CD4-positive, alpha-beta T cell (primary cell): ENCODE results near the gene TFPI. TPM values are rescaled to one million over a fixed set of nuclear protein-coding genes. Genes with fewer than 3 reads are reported as not detected.

ENCODE experiments used
- ATAC-seq: fragments of 200-7000 bp; cut with Tn5 transposase; one replicate; pipeline ENCODE4 v1.10.0; 2022; ENCODE audit warnings: mild to moderate bottlenecking; ENCODE audit not compliant: poor library complexity
- CTCF ChIA-PET: fragments of 350-600 bp; sonication (Branson Sonifier 250); formaldehyde crosslinking; loops from one replicate; lab custom pipeline; 2021; ENCODE audit warnings: antibody characterized with exemption, inconsistent platforms; lab: Charles Lee
- POLR2A ChIA-PET: fragments of 350-600 bp; sonication (Branson Sonifier 250); formaldehyde crosslinking; loops from one replicate; lab custom pipeline; 2021; ENCODE audit warnings: antibody characterized with exemption, inconsistent platforms; lab: Charles Lee
- DNase-seq, 14 experiments: peaks; one replicate each; pipeline ENCODE4 v3.0.0-alpha.2; 2013 to 2020; ENCODE audit warnings: mixed read lengths in 2 of 14
- H3K27ac ChIP-seq, 2 donors: one replicate each; pipeline versions ENCODE4 v1.5.1 to v1.7.0; 2013; ENCODE audit warnings: low read length in 2 of 2, low read depth in 1 of 2, mild to moderate bottlenecking in 1 of 2
- H3K27me3 ChIP-seq, 2 experiments: 1 replicate in 1 of 2; 2 replicates in 1 of 2; pipeline versions ENCODE4 v1.6.1 to v1.7.0; 2013; ENCODE audit warnings: low read length in 2 of 2, control low read depth in 1 of 2, mild to moderate bottlenecking in 1 of 2, moderate library complexity in 1 of 2; ENCODE audit not compliant: insufficient read depth in 2 of 2, control insufficient read depth in 1 of 2
- H3K36me3 ChIP-seq: one replicate; pipeline ENCODE4 v1.6.1; 2013; ENCODE audit warnings: low read length, control low read depth; ENCODE audit not compliant: insufficient read depth
- H3K4me1 ChIP-seq: one replicate; pipeline ENCODE4 v1.6.1; 2013; ENCODE audit warnings: low read length, control low read depth; ENCODE audit not compliant: insufficient read depth
- H3K4me3 ChIP-seq: one replicate; pipeline ENCODE4 v1.5.1; 2013; ENCODE audit warnings: mild to moderate bottlenecking, low read length, moderate library complexity
- H3K9me3 ChIP-seq, 2 experiments: 1 replicate in 1 of 2; 2 replicates in 1 of 2; pipeline versions ENCODE4 v1.6.1 to v1.7.0; 2013; ENCODE audit warnings: low read length in 2 of 2, mild to moderate bottlenecking in 2 of 2, control low read depth in 1 of 2, moderate library complexity in 1 of 2; ENCODE audit not compliant: control insufficient read depth in 1 of 2, insufficient read depth in 1 of 2
- H3K27ac Mint-ChIP-seq: one replicate; pipeline ENCODE4 v1.8.0; 2020; ENCODE audit warnings: mixed read lengths
- H3K27me3 Mint-ChIP-seq: one replicate; pipeline ENCODE4 v1.8.0; 2021; ENCODE audit warnings: mixed read lengths
- H3K36me3 Mint-ChIP-seq: one replicate; pipeline ENCODE4 v1.8.0; 2021; ENCODE audit warnings: low read depth, mixed read lengths
- H3K4me1 Mint-ChIP-seq: one replicate; pipeline ENCODE4 v1.8.0; 2021; ENCODE audit warnings: low read depth, mixed read lengths
- H3K4me3 Mint-ChIP-seq: one replicate; pipeline ENCODE4 v1.8.0; 2020; ENCODE audit warnings: mild to moderate bottlenecking, mixed read lengths
- H3K9me3 Mint-ChIP-seq: one replicate; pipeline ENCODE4 v1.8.0; 2020; ENCODE audit warnings: mixed read lengths
- intact Hi-C, 2 experiments: fragments of 100-400 bp; cut with DNase I in 1 of 2; cut with micrococcal nuclease in 1 of 2; formaldehyde crosslinking; loops; one replicate each; pipeline versions ENCODE4 v1.15.1 to v1.9.0; 2023 to 2025; cut with DNase I, micrococcal nuclease
- total RNA-seq, 174 experiments: library from RNA in 2 of 174; stranded (reverse) in 2 of 174; gene quantifications; one replicate each; pipeline ENCODE4 v1.2.3 and lab custom pipeline; 2021 to 2026
- TF ChIP-seq, protein P1 (sequence below): fragments of 200-600 bp; IDR thresholded peaks from one replicate; pipeline ENCODE4 v1.8.0; 2022; ENCODE audit warnings: antibody characterized with exemption, mild to moderate bottlenecking

The TFPI gene
- total RNA-seq, 2 experiments from 2014 or later, result 0.17 TPM; not detected in 1

DNA sequence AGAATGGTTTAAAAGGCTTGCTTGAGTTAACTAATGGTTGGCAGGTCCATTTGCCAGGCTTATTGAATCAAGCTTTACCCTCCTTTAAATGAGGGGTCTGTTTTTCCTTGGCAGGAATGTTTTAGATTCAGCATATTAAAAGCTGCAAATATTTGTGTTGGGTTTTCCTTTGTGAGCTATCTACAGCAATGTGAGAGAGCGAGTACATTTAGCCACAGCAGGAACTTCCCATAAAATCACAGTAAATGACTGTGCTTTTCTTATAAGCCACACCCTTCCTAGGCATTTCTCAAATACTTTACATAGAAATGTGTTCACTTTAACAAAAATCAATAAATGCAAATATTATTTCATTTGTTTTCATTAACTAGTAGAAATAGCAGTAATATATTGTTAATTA lies 130.1 kb downstream of the TFPI start:
- no peaks in the 10 kb centered on the region for H3K9me3 Mint-ChIP-seq
- ATAC-seq, result no peak
- intact Hi-C loops, result no loop called here
- H3K4me1 Mint-ChIP-seq, result no peaks in the 10 kb centered on the region
- TF ChIP-seq, protein P1, sequence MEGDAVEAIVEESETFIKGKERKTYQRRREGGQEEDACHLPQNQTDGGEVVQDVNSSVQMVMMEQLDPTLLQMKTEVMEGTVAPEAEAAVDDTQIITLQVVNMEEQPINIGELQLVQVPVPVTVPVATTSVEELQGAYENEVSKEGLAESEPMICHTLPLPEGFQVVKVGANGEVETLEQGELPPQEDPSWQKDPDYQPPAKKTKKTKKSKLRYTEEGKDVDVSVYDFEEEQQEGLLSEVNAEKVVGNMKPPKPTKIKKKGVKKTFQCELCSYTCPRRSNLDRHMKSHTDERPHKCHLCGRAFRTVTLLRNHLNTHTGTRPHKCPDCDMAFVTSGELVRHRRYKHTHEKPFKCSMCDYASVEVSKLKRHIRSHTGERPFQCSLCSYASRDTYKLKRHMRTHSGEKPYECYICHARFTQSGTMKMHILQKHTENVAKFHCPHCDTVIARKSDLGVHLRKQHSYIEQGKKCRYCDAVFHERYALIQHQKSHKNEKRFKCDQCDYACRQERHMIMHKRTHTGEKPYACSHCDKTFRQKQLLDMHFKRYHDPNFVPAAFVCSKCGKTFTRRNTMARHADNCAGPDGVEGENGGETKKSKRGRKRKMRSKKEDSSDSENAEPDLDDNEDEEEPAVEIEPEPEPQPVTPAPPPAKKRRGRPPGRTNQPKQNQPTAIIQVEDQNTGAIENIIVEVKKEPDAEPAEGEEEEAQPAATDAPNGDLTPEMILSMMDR, result no peak
- H3K36me3 Mint-ChIP-seq, result no peaks in the 10 kb centered on the region
- ChIA-PET POLR2A (no interaction called here), CTCF (no interaction called here)
- no peak overlapping the region for H3K4me3 ChIP-seq
- no peak overlapping the region for H3K27ac ChIP-seq
- DNase-seq, result no peak
- no peak overlapping the region for H3K27ac Mint-ChIP-seq
- no peaks in the 10 kb centered on the region for H3K9me3 ChIP-seq
- no peak overlapping the region for H3K4me3 Mint-ChIP-seq
- H3K36me3 ChIP-seq, result no peaks in the 10 kb centered on the region
- no peaks in the 10 kb centered on the region for H3K27me3 ChIP-seq
- no peaks in the 10 kb centered on the region for H3K27me3 Mint-ChIP-seq
- H3K4me1 ChIP-seq, result no peaks in the 10 kb centered on the region

GRCh38 chr2:187422282-187422681 lies 132.0 kb downstream of the TFPI start:
- Mint-ChIP-seq H3K9me3 (no peaks in the 10 kb centered on the region), H3K4me1 (no peaks in the 10 kb centered on the region), H3K36me3 (no peaks in the 10 kb centered on the region), H3K27me3 (no peaks in the 10 kb centered on the region), H3K4me3 (no peak overlapping the region), H3K27ac (no peak overlapping the region)
- no peaks in the 10 kb centered on the region for H3K27me3 ChIP-seq
- DNase-seq (no peak), ATAC-seq (no peak)
- TF ChIP-seq, protein P1, result no peak
- ChIA-PET CTCF (no interaction called here), POLR2A (no interaction called here)
- intact Hi-C loops, result no loop called here
- H3K9me3 ChIP-seq, result no peaks in the 10 kb centered on the region
- H3K4me3 ChIP-seq, result no peak overlapping the region
- no peaks in the 10 kb centered on the region for H3K4me1 ChIP-seq
- no peak overlapping the region for H3K27ac ChIP-seq
- no peaks in the 10 kb centered on the region for H3K36me3 ChIP-seq

GRCh38 chr2:187421519-187421918 lies 132.7 kb downstream of the TFPI start:
- Mint-ChIP-seq H3K9me3 (no peaks in the 10 kb centered on the region), H3K4me3 (no peak overlapping the region), H3K27ac (no peak overlapping the region), H3K27me3 (no peaks in the 10 kb centered on the region), H3K4me1 (no peaks in the 10 kb centered on the region), H3K36me3 (no peaks in the 10 kb centered on the region)
- no peaks in the 10 kb centered on the region for H3K4me1 ChIP-seq
- TF ChIP-seq, protein P1, result no peak
- no peaks in the 10 kb centered on the region for H3K36me3 ChIP-seq
- ChIA-PET POLR2A (no interaction called here), CTCF (no interaction called here)
- H3K27ac ChIP-seq, result no peak overlapping the region
- intact Hi-C loops, result no loop called here
- DNase-seq, result no peak
- no peak for ATAC-seq
- H3K4me3 ChIP-seq, result no peak overlapping the region
- no peaks in the 10 kb centered on the region for H3K27me3 ChIP-seq
- H3K9me3 ChIP-seq, result no peaks in the 10 kb centered on the region
